SK-N-DZ (cell line): ENCODE results near the gene MYH13.

ENCODE experiments used
- DNase-seq: peaks from one replicate; pipeline ENCODE4 v3.0.0-alpha.2; 2015; ENCODE audit warnings: low spot score

Gene MYH13

DNA sequence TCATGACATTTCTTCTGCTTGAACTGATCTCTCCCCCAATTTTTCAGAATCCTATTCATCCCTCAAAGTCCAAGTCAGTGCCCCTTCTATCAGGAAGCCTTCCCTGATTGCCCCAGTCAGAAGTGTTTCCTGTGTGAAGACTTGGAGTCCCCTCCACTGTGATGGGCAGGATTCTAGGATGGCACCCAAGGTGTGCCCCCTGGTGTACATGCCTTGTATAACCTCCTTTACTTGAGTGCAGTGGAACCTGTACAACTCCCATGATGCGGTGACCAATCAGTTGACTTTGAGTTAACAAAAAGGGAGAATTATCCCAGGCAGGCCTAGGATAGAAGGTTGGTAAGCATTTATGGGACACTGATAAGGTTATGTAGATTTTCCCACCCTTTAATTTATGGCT, 23.4 kb downstream of the MYH13 start:
- DNase-seq: no peak

DNA sequence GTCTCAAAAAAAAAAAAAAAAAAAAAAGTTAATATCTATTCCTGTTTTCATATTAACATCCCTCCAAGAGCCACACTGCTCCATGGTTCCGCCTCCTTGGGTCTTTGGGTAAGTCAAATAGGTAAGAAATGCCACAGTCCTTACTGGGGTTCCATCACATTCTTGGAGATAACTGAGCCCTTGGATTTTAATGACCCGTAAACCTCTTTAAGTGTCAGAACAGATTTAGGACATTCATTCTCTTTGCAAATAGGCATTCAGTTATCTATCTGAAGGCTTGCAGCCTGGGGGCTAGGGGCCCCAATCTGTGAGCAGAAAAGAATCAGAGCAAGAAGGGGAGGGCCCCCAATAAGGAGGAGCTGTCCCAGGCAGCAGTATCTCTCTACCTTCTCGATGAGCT, 28.0 kb downstream of the MYH13 start:
- no peak for DNase-seq

- DNase-seq: no peak
Measured at GRCh38 chr17:10339051-10339450, 33.8 kb downstream of the MYH13 start.

GRCh38 chr17:10337976-10338375, 34.8 kb downstream of the MYH13 start:
- no peak for DNase-seq

GRCh38 chr17:10337136-10337535, 35.7 kb downstream of the MYH13 start:
- DNase-seq: no peak

DNA sequence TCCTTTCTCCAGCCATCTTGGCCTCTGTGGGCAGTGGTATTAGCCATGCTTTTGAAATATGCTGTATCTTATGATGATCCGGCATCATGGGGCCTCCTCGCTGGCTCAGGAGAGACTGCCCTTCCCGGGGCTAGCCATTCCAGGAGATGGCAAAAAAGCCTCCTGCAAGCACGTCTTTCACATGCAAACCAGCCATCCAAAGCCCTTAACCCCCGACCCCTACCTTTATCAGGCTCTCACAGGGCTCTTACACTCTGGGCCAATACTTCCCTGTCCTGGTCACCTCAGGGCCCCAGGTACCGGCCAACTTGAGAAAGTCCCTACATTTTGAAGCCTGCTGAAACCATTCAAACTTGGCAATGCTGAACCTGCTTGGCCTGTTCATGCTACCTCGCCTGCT, 36.4 kb downstream of the MYH13 start:
- no peak for DNase-seq

- DNase-seq: no peak
Measured at GRCh38 chr17:10332515-10332914, 40.3 kb downstream of the MYH13 start.

GRCh38 chr17:10328971-10329923, 43.6 kb downstream of the MYH13 start:
- no peak for DNase-seq

DNA sequence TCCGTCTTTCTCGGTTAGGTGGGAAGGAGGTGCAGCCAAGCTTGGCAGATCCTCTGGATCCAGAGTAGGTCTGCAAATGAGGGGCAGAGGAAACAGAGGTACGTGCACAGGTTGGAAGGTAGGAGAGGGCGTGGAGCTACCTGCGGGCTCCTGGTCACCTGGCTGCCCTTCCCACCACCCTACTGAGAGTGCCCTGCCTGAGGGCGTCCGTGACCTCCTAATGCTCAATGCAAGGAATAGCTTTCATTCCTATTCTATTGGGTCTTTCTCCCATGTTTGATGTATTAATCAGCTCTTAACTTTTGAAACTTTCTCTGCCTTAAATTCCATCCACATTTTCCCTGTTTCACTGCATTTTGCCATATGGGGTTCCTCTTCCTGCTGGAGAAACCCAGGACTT, 44.6 kb downstream of the MYH13 start:
- no peak for DNase-seq

DNA sequence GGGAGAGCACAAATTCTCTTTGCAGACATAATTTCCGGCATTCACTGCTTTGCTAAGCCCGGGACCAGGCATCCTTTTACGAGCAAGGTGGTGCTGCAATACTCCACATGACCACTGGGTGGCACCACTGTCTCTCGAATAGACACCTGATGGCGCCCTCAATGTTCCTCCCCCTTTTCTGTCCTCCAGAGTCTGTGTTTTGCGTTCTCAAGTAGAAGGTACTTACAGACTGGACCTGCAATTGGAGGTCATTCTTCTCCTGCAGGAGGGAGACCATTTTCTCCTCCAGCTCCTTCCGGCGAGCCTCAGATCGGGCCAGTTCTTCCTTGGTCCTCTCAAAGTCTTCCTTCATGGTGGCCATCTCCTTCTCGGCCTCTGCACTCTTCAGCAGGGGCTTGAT, 45.2 kb downstream of the MYH13 start:
- DNase-seq: peak; percentile 64

DNA sequence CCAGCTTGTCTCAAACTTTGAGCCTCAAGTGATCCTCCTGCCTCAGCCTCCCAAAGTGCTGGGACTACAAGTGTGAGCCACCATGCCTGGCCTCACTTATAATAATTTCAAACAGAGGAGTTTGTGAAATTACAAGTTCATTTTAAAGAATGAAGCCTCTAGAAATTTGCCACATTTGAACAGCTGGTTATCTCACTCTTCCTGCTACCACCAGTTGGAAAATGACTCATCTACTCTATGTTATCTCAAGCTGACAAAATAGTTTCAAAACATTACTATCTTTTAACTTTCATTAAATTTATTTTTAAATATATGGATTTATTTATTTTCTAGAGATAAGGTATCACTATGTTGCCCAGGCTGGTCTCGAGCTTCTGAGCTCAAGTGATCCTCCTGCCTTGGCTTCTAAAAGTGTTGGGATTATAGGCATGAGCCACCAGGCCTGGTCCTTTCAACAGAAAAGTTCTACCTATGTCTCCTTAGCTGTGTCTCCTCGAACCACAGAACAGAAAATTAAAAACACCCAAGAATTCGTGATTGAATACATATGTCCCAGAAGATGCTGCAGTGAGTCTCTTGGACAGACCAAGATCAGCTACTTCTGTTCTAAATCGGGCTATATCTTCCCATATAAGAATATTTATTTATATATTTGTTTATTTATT, 47.6 kb downstream of the MYH13 start:
- no peak for DNase-seq

DNA sequence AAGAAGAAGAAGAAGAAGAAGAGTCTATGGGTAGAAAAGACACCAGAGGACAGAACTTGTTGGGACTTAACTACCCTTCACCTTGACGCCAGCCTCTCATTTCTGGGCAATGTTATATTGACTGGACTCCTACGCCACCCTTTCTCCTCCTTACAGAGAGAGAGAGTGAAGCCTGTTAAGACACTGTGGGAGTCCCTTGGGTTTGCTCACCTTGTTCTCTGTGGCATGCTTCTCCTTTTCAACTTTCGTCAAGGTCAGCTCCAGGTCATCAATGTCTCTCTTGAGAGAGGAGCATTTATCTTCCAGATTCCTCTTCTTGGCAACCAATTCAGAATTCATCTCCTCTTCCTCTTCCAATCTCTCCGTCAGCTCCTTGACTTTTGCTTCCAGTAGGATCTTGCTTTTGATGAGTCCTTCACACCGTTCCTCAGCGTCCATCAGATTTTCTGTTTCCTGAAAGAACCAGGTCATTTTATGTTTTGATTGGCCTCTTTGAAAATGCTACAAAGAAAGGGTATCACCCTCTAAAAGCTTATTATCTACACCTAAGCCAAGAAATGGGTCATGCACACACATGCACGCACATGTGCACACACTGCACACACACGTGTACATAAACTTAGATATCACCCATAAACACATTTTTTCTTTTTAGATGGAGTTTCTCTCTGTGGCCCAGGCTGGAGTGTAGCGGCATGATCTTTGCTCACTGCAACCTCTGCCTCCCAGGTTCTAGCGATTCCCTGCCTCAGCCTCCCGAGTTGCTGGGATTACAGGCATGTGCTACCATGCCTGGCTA, 48.8 kb downstream of the MYH13 start:
- no peak for DNase-seq

- no peak for DNase-seq
Measured at GRCh38 chr17:10318535-10318934, 54.3 kb downstream of the MYH13 start.

- no peak for DNase-seq
Measured at GRCh38 chr17:10317543-10317834, 55.3 kb downstream of the MYH13 start.

DNA sequence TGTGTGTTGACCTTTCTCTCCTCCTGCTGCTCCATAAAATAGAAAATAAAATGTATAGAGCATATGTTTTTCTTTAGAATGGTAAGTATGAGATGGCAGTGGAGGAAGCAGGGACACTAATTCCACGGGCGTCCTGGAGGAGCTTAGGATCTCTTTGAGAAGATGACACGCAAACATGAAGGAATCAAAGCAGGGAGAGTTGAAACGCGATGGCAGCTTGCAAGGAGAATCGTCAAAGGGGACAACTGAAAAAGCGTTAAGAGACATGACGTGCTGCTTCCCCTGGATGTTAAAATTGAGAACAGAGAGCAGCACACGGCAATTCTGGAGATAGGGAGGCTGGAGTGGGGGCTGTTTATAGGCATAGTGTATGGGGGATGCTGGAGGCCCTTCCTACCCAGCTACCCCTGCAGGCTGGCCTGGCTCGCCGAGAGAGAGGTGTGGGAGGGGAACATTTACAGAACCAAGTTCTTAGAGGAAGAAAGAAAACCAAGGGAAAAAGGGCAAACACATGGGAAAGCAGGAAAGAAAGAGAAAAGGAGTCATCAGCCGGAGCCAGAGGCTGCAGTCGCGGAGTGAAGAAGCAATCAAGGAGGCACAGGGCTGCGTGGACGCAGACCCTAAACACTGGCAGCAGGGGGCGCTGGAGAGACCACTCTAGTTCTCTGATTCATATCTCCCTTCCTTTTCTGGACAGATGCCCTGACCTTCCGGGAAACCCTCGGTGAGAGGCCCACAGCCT, 55.8 kb downstream of the MYH13 start:
- no peak for DNase-seq

GRCh38 chr17:10314329-10314728, 58.5 kb downstream of the MYH13 start:
- no peak for DNase-seq

DNA sequence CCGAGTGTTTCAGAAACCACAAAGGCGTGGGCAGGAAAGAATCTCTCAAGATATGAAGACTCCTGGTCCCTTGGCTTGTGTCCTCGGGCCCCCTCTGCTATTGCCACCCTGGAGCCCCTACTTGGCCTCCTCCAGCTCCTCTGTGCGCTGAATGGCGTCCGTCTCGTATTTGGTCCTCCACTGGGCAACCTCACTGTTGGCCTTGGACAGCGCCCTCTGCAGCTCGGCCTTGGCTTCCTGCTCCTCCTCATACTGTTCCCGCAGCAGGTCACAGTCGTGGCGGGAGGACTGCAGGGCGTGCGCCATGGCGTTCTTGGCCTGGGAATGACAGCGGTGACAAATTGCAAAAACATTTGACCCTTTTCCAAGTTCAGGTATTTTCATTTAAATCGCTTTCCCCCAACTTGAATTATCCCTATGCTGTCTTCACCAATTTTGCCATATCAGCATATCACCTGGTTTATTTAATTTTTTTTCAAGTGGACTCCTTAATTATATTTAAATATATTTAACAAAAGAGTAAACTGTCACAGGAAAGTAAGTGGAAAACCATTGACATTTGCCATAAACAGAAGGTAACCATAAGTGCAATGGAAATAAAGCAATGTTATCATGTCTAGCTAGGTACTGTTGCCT, 59.7 kb downstream of the MYH13 start:
- no peak for DNase-seq

DNA sequence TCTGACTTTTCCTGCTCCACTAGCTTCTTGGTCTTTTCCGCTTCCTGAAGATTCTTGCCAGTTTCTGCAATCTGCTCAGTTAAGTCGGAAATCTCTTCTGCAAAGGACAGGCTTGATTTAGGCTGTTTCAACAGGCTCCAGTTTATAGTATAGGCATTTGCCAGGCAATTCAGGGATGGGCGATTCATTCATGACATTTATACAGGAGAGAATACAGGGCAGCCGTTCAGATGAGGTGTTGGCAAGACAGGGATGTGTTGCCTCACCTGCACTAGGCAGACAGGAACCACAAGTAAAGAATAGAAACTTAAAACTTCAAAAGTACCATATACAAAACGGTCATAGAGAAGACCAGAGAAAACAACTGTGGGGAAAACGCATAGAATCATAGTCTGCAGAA, 61.7 kb downstream of the MYH13 start:
- DNase-seq: no peak

DNA sequence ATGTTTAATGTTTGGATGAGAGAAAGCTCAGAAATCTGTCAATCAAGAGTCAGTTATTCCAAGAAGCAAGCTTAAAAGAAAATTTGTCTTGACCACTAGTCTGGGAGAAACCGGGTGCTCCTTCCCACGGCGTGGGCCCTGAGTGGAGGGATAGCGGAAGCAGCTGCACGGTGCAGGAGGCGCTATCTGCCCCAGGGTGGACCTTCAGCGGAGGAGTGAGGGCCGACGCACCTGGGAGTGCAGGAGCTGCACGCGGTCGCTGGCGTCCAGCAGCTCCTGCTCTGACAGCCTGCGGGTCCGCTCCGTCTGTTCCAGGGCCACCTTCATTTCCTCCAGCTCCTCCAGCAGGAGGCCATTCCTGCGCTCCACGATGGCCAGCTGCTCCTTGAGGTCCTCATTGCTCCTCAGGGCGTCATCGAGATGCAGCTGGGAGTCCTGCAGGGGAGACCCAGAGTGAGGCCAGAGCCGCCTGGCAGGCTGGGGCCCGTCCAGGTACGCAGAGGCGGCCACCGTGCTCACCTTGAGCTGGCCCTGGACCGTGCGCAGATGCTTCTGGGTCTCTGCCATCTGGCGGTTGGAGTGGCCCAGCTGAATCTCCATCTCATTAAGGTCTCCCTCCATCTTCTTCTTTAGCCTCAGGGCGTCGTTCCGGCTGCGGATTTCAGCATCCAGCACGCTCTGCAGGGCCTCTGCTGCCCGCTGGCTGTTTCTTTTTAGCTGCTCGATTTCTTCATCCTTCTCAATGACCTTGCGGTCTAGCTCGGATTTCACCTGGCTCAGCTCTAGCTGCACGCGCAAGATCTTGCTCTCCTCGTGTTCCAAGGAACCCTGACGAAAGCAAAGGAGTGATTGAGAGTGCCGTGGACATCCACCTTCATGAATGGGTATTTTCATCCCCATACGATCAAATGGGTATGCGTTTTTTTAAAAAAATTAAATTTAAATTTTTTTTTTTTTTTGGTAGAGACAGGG, 63.5 kb downstream of the MYH13 start:
- DNase-seq: no peak

DNA sequence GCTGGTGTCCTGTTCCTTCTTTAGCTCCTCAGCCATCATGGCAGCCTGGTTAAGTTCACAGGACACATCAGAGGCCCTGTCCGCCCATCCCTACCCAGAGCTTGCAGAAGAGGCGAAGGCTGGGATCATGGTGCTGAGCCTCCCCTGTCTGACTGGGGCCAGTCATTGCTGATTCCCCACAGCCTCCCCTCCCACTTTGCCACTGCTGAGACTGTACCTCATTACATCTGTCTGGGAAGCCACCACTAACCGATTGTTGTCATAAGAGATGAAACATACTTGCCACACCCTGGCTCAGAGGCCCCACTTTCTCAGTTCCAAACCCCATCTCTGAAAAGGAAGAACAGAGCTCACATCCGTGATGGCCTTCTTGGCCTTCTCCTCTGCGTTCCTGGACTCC, 66.2 kb downstream of the MYH13 start:
- no peak for DNase-seq
